Forelimb muscle (tissue), 1 donor: ENCODE measurements around the gene CNNM4. TPM values are rescaled to one million over a fixed set of nuclear protein-coding genes. Genes with fewer than 3 reads are reported as not detected.

ENCODE experiments used
- DNase-seq: peaks from one replicate; pipeline ENCODE4 v3.0.0-alpha.2; 2013; ENCODE audit warnings: low read depth
- polyA plus RNA-seq: library from polyadenylated mRNA; unstranded; fragments of 120-200 nt; gene quantifications from one replicate; pipeline ENCODE4 v1.2.1, GENCODE V29; 2013; ENCODE audit not compliant: insufficient read length

CNNM4 gene
- polyA plus RNA-seq, 1 donor, result 37.0 TPM

DNA sequence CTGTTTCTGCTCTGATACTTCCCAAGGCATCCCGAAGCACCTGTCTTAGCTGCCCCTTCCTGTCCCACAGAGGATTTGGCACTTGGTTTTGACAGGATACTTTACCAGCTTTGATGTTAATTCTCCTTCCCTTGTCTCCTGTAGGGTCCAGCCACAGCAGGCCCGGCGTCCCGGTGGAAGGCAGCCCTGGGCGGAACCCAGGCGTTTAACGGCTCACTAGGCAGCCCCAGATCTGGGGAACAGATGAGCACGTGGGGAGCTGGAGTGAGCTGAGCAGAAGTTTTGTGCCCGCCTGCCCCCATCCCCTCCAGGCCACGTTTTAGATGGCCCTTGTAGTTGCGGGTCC is 71.7 kb downstream of the CNNM4 start:
- DNase-seq, result no peak

DNA sequence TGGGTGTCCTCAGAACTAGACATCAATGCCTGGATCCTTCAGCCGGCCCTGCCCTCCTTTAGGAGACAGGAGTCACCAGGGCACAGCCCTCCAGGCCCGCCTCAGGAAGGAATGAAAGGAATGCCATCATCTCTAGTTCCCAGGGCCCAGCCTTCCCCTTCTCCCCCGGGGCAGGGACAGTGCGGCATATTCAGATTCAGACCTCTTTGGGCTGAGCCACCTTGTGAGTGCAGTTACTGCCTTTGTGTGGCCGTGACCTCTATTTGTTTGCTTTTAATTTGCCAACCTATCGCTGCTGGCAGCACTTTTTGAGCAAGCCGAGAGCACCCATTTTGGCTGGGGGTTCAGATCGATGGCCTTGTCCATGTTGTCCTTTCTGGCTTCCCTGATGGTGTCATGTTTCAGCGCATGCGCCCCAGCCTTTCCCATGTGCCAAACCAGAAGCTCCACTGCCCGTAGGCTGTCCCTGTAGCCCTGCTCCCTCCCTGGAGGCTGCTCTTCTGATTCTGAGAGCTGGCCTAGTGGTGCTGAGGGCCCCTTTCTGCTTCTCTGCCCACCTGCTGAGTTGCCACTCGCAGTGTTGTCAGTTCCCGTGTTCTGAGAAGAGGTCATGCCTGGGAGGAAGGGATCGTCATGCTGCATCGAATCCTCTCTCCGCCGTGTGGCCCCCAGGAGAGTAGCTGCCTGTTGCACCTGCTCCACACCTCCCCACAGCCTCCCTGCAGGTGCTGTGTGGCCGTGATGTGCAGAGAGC is 72.2 kb downstream of the CNNM4 start:
- no peak for DNase-seq

DNA sequence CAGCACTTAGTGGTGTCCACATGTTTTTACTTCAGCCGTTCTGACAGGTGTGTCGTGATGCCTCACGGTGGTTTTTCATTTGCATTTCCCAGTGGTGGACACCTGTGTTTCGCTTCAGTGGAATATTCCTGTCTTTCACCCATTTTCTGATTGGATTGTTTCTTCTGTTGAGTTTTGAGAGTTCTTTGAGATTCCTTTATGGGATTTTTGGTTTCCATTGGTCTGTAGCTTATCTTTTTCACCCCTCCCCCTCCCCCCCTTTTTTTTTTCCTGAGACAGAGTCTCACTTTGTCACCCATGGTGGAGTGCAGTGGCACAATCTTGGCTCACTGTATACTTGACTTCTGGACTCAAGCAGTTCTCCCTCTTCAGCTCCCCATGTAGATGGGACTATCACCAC is 75.1 kb downstream of the CNNM4 start:
- no peak for DNase-seq

DNA sequence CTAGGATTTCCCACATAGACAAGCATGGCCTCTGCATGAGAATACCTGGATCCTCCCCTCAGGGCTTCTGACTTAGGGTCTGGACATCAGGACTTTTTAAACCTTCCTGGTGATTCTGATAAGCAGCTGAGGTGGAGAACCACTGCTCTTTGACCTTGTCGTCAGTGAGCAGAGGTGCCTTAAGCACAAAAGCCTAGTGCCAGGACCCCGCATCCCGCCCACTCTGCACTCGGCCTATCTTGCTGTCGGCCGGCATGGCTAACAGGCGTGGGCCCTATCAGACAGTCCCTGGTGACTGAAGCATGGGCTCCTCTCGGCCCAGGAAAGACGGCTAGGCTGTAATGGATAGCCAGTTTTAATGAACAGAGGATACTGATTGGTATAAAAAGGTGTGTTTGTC is 76.9 kb downstream of the CNNM4 start:
- no peak for DNase-seq

DNA sequence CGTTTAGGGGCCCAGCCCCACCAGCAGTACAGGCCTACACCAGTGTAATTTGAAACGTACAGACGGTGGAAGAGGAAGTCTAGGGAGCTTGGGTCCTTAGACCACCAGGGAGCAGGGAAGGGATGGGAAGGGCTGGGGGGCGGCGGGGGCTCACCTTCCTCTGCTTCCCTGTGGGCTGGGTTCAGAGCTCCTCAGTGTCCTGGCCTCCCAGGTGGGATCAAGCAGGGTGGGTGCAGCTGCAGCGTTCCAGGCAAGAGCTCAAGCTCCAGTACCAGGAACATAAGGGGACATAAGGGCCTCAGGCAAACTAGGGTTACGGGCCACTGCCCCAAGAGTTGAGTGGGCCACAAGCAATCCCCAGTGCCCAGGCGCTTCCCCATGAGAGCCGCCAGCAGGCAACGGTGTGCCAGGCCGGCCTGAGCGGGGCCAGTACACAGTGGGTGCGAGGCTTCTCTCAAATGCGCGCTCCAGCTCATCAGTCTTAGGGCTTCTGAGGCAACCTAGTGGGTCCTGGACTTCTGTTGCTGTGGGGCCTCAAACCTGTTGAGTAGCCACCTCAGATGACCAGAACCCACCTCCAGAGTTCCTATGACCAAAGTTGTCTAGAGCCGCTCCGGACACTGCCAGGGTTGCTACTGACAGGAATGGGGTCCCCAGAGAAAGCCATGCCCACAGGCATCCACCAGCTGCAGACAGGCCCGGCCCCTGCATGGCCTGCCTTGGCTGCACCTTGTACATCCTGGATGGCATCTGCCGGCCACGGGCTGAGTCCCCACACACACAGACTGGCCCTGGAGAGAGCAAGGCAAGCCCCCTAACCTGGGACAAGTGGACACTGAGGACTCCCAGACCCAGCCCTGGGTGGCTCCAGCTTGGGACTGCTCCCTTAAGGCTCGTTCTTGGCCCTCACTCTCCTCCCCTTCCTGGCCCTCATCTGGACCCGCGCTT is 77.9 kb downstream of the CNNM4 start:
- DNase-seq, result no peak

DNA sequence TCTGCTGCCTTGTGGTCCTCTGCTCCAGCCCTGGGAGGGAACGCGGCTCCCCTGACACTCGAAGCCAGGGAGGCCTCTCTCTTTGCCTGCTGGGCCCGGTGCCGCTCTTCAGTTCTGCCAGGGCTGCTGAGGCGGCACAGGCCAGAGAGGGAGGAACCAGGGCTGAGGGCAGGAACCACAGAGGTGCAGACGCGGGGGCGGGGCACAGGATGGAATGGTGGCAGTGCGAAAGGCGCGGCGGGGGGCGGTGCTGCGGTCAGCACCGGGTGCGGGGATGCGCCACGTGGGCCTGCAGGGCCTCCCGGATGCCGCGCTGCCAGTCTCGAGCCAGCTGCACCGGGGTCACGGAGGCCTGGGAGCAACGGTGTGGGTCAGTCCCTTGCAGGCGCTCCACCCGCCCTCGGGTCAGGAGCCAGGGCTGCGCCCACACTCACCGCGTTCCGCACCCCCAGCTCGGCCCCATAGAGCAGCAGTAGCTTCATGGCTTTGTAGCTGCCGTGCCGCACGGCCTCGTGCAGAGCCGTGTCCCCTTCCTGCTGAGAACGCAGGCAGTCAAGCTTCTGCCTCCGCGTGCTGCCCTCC is 78.7 kb downstream of the CNNM4 start:
- DNase-seq, result no peak

DNA sequence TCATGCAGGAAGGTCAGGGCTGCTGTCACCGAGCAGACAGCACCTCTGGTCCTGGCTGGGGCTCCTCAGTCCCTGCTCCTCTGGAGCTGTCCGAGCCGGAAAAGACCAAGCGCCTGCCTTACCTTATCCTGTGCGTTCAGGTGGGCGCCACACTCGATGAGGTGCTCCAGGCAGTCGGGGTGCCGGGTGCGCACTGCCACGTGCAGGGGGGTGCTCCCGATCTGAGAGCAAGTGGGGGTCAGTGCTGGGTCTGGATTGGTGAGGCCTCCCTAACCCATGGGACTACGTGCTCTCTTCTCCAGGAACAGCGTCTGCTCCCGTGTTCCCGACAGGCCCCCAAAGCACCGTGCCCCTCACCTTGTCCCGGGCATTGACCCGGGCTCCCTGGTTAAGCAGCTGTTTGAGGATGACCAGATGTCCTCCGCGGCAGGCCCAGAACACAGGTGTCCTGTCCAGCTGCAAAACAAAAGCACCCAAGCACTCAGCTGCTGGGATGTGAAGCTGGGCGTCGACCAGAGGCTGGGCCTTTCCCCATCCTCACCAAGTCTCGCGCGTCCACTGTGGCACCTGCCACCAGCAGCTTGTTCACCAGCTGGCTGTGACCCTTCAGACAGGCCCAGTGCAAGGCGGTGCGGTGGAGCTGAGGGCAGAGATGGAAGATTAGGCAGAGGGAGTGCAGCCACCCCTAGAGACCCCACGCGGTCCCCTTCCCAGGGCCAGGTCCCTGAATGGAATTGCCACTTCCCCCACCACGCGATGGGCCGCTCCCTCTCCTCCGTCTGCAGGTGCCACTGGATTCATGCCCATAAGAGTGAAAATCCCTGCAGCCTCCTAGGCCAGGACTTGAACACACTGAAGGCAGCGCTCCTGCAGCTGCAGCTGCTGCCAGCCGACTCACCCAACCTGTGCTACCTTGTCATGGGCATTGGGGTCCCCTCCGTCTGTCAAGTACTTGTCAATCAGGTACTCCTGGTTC is 79.5 kb downstream of the CNNM4 start:
- no peak for DNase-seq

DNA sequence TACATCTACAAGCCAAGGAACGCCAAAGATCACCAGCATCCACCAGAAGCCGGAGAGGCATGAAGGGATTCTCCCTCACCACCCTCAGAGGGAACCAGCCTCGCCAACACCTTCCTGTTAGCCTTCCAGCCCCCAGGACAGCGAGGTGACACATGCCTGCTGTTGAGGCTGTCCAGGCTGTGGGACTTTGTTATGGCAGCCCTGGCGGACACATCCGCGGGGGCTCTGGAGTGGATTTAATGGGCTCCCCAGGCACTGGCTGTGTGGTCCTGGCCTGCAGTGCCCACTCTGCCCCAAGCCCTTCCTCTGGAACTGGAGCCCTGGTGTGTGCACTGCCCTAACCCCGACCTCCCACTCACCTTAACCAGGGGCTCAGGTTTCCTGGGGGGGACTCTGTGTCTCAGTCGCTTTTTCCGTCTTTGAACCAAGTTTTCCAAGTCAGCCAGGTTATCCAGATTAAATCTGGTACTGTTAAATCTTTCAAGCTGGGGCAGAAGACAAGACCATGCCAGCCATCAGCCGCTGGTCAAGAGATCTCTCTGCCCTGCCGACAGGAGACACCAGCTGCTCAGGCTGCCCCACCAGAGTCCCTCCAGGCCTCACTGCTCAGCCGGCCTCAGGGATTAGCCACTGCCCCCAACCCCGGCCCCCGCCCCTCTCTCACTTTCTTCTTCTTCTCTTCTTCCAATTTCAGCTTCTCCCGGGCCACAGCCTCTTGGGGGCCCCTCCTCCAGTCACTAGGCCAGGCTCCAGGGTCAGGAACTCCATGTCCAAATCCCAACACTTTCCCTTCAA is 81.2 kb downstream of the CNNM4 start:
- DNase-seq, result no peak

DNA sequence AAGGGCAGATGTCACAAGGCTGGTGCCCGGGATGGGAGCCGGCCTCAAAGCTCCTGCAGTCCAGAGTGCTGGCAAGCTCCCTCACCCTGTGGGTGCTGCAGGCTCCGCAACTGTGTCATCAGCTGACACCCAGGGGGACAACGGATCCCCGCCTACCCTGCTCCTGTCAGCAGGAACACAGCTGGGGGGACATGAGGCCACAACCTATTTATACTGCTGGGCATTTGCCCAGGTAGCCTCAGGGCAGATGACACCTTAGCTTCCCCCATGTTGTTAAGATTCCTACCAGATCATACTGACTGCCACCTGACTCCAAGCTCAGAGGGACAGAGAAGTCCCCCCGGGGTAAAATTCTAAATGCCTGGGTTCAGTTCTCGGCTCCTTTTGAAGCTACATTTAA is 81.9 kb downstream of the CNNM4 start:
- no peak for DNase-seq

DNA sequence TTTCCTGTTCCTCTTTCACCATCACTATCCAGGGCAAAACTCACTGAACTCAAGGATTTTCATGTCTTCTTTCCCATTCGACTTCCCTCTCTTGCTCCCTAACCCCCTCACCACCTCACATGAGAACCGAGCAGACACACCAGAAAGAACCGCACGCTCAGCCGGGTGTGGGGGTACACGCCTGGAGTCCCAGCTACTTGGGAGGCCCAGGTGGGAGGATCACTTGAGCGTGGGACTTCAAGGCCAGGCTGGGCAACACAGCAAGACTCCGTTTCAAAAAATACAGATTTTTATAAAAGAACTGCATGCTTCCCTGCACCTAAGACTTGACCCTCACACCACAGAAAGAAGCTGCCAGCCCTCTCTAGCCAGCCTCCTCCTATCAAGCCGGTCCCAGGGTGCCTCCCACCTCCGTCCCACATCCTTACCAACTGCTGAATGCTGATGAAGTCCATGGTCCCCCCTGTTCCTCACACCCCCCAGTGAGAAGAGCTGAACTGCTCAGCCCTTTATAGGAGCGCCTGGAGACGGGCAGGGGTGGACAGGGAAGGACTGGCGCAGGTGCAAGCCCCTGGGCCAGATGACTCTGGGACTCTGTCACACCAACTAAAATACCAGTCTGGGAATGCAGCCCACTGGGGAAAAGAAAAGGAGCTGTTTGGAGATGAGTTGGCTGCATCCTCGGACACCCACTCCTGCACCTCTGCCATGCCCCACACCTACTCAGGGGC is 83.0 kb downstream of the CNNM4 start, which contains the start of gene ANKRD23:
Gene ANKRD23 (minus strand): TSS at position 484 of the 731 bp plus-strand sequence. CDS start 29 bp downstream, at position 455.
- DNase-seq, result no peak

DNA sequence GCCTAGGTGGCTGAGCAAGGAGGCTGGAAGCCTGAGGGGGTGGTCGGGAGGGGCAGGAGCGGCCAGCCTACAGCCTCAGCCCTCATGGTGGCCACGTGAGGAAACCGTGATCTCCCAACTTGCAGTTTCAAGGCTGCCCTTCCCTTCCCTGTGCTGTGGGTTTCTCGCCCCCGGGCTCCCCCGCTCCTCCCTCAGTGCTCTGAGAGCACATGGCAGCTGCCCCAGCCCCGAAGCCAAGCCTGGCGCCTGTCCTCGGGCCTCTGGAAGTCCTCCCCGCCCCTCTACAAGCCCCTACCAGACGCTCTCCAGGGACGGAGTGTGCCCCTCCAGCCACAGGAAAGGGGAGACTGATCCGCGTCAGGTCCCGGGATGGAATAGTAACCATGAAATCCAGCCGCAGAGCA is 83.7 kb downstream of the CNNM4 start:
- no peak for DNase-seq

DNA sequence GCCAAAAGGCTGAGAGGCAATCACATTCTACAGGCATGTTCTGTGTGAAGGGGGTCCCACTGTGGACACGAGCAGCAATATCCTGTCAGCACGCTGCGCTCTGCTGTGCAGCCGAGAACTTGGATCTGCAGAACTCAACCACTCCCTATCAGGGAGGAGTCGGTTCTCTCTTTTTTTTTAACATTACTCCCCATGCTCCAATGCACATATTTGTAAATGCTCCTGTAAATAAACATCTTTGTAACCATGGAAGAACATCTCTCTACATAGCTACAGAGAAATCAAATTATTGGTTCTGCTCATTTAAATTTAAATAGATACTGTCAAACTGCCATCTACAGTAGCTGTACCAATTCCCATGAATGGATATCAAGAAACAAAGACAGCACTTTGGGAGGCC is 86.1 kb downstream of the CNNM4 start:
- DNase-seq, result no peak

DNA sequence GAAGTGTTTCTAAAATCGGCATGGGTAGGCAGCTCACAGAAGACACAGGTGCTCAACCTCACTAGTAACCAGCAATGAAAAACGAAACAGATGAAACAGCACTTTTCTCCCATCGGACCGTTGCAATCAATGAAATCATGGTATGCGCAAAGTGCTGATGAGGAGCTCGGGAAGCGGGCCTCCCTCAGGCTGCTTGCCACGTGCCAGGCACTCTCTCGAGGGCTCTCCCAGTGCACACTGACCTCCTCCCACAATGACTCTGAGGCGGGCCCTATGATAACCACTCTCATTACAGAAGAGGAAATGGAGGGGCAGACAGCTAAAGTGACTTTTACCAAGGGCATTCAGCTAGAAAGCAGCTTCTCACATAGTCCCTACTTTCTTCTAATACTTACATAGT is 86.9 kb downstream of the CNNM4 start:
- DNase-seq, result no peak

DNA sequence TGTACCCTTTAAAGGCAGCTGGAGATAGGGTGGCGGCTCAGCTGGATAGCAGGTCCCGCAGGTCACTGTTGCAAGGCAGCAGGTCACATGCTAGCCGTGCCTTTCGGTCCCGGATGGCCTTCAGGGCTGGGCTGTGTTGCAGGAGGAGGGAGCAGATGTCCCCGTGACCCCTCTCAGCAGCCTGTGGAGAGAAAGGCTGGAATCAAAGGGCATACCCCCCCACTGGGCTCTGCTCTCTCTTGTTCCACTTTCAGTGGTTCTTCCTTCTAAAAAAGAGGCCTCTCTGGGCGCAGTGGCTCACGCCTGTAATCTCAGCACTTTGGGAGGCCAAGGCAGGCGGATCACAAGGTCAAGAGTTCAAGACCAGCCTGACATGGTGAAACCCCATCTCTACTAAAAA is 87.6 kb downstream of the CNNM4 start:
- DNase-seq, result no peak

DNA sequence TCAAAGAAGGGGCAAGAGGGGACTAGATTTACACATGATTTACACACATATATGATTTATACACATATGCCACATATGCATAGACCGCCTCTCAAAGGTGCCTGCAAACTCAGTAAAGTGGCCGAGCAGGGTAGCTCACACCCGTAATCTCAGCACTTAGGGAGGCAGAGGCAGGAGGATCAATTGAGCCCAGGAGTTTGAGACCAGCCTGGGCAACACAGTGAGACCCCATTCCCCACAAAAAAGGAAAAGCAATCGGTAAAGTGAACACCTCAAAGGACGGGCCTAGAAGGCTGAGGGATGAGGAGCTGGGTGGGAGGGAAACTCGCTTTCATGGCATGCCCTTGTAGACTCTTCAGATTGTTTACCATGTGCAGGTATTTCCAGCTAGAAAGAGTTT is 92.0 kb downstream of the CNNM4 start:
- DNase-seq, result no peak

DNA sequence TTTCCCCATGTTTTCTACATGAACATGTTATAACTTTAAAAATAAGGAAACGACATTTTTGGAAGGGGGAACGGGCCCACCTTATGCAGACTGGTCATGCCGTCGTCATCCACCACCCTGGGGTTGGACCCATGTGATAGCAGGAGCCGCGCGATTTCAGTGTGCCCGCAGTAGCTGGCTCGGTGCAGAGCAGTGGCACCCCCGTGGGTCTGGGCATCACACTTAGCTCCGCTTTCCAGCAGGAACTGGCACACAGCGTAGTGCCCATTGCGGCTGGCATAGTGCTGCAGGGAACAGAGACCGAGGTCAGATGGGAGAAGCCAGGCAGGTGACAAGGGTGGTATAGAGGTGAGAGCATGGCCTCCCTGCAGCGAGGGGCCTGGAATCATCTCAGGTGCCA is 92.6 kb downstream of the CNNM4 start:
- DNase-seq, result no peak

DNA sequence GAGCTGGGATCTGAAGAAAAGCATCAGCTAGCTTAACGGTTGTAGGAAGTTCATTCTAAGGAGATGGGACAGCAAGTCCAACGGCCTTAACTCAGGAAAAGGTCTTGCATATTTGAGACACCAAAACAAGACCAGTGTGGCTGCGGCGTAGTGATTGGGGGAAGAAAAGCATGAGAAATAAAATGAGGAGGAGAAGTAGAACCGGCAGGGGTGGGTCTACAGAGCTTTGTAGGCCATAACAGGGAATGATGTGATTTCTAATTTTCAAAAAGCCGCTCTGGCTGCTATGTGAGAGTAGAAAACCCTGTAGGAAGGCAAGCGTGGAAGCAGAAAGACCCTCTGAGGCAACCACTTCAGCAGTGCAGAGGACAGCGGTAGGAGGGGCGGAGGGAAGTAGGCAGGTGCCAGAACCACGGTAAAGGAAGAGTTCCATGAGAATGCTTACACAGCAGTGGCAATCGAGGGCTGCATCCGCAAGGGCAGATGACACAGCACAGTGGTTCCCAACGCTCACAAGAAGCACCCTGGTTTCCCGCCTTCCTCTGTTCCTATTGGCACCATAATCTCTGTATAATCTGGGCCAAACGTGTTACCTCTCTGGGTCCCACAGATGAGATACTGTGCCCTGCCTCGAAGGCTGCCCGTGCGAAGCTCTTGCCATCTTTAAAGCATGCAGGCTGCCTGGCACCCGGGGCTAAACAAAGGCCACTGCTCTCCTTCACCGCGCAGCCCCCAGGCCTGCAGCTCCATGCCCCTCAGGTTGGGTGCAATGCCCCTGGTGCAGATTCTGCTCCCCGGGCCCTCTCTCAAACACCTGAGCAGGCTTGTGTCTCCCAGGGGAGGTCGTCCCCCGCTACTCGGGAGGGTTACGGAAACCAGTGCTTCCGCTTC is 96.3 kb downstream of the CNNM4 start:
- no peak for DNase-seq

DNA sequence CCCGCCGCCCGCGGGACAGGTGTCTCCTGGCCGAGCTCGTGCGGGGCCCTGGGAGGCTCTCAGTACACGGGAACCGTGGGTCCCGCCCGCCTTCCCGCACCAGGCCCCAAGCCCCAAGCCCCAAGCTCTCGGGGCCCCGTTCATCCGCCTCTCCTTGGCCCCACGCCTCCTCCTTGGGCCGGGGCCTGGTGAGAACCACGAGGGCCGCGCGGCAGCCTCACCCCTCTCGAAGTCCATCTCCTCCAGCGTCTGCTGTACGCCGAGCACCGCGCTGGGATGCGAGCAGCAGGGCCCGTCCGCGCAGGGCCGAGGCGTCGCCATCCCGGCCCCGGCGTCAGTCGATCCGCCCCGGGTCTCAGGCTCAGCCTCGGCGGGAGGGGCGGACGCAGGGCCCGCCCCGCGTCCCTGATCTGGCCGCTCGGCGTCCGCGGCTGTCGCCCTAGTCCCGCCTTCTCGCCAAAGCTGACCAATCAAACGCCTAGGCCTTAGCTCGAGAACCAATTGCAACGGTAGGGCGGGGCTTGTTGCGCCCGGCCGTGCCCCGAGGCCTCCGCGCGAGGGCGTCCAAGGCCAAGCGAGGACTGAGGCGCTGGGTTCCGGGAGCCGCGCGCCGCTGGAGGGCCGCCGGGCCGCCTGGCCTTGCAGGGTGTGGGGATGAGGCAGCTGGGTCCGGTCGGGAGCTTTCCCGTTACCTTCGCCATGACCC is 97.1 kb downstream of the CNNM4 start, which contains the start of gene ANKRD39:
Gene ANKRD39 (minus strand): TSS at position 350 of the 706 bp plus-strand sequence. CDS start 29 bp downstream, at position 321.
- peak; percentile 99 for DNase-seq
